Heart left ventricle (tissue), 16 donors: ENCODE data around the gene SYNE3. TPM values are rescaled to one million over a fixed set of nuclear protein-coding genes. Genes with fewer than 3 reads are reported as not detected.

Experiments used
- ATAC-seq, 4 donors: fragments of 200-7000 bp; cut with Tn5 transposase; one replicate each; pipeline ENCODE4 v1.9.1; 2020 to 2022; ENCODE audit warnings: moderate library complexity in 4 of 4, mild to moderate bottlenecking in 3 of 4, moderate number of reproducible peaks in 1 of 4
- DNase-seq, 5 donors: peaks; one replicate each; pipeline ENCODE4 v3.0.0-alpha.2; 2020
- H3K27ac ChIP-seq, 12 donors: fragments of 200-600 bp; sonication (generic) in 4 of 12; one replicate each; pipeline versions ENCODE4 v1.5.0 to v1.8.0; 2016 to 2022; ENCODE audit warnings: mild to moderate bottlenecking in 2 of 12
- H3K27me3 ChIP-seq, 9 donors: fragments of 200-600 bp; sonication (generic) in 2 of 9; one replicate each; pipeline versions ENCODE4 v1.5.1 to v1.8.0; 2016 to 2022; ENCODE audit warnings: mild to moderate bottlenecking in 3 of 9
- H3K36me3 ChIP-seq, 9 donors: fragments of 200-600 bp; sonication (generic) in 2 of 9; one replicate each; pipeline versions ENCODE4 v1.5.0 to v1.8.0; 2018 to 2022; ENCODE audit warnings: mild to moderate bottlenecking in 2 of 9
- H3K4me1 ChIP-seq, 12 donors: fragments of 200-600 bp; sonication (generic) in 4 of 12; one replicate each; pipeline versions ENCODE4 v1.5.0 to v1.8.0; 2016 to 2022; ENCODE audit warnings: mild to moderate bottlenecking in 3 of 12
- H3K4me3 ChIP-seq, 12 donors: fragments of 200-600 bp; sonication (generic) in 4 of 12; one replicate each; pipeline versions ENCODE4 v1.5.0 to v1.8.0; 2017 to 2022; ENCODE audit warnings: mild to moderate bottlenecking in 9 of 12, moderate library complexity in 4 of 12
- H3K9me3 ChIP-seq, 12 donors: fragments of 200-600 bp; sonication (generic) in 4 of 12; one replicate each; pipeline versions ENCODE4 v1.5.0 to v1.8.0; 2016 to 2022; ENCODE audit warnings: mild to moderate bottlenecking in 1 of 12
- CTCF ChIP-seq, 12 donors: fragments of 200-600 bp; sonication (generic) in 4 of 12; IDR thresholded peaks; one replicate each; pipeline versions ENCODE4 v1.5.0 to v1.8.0; 2018 to 2022; ENCODE audit warnings: antibody characterized with exemption in 12 of 12, mild to moderate bottlenecking in 5 of 12
- POLR2A ChIP-seq, 2 donors: fragments of 450-650 bp; IDR thresholded peaks; one replicate each; pipeline ENCODE4 v1.6.1; 2017; ENCODE audit warnings: antibody characterized with exemption in 2 of 2, mild to moderate bottlenecking in 2 of 2, moderate library complexity in 2 of 2
- WGBS, 4 donors: extraction: QIAGEN DNeasy Blood & Tissue Kit in 2 of 4; methylation state at CpG; one replicate each; pipeline versions ENCODE4 v1.1.5 to v1.1.7; 2013 to 2018; 5-methylcytosine and 5-hydroxymethylcytosine counted together
- intact Hi-C, 10 donors: fragments of 100-400 bp; cut with DNase I; formaldehyde crosslinking; loops; one replicate each; pipeline versions ENCODE4 v1.11.1 to v1.14.2; 2022
- polyA plus RNA-seq, 2 donors: library from polyadenylated mRNA; stranded (reverse); fragments of 200-250 nt; gene quantifications; one replicate each; pipeline ENCODE4 v1.2.3, GENCODE V29; 2013
- total RNA-seq, 9 donors: library from RNA; depleted of rRNA in 2 of 9; stranded (reverse); fragments of >200 nt in 2 of 9; fragmentation: NEBNext Ultra II Directional in 3 of 9; extraction: Animal tissue kit (Norgen Biotek cat#: 25700) in 3 of 9; gene quantifications; one replicate each; pipeline versions ENCODE4 v1.1.0 to v1.2.4, GENCODE V29; 2016 to 2023
- donor health status: ischemic (EF 13 %, LVEDD 7.1; RV severe dilation, severe dysfunction).
- donor health status: healthy with polysubstance abuse.
- donor health status: DM: no; HTN: yes; CAD: no.
- donor health status: DM: no; HTN: no; CAD: no.
- donor health status: ischemic (EF 25% LVEDD 6.9; RV normal size, moderate dysfunction).
- donor health status: ischemic (EF 25% LVEDD 5.7; RV mildly dilated, moderate dysfunction).
- donor health status: healthy.
- donor health status: DM: yes; HTN: yes; CAD: no.
- donor health status: ischemic (EF 35%, LVEDD 5.7; RV mildly dilated, moderate dysfunction).
- donor health status: nonischemic (EF 11% LVEDD 7.7; RV severe dilation, severe dysfunction).
- donor health status: DM: yes; HTN: yes; CAD: no.
- donor health status: PGD.
- donor health status: ischemic (EF 29% LVEDD 5.4; RV normal size, mild dysfunction).
- donor health status: nonischemic (EF 23%, LVEDD 6.1; RV moderate dilation, normal function).

SYNE3 gene
- total and polyA plus RNA-seq, 11 donors = 3.1 to 16.9 (median 8.0) TPM

GRCh38 chr14:95534299-95535225, 18.1 kb upstream of the SYNE3 start, which contains the start of gene GLRX5:
Gene GLRX5, plus strand, starts transcription at chr14:95535050. Its CDS starts 40 bp downstream, at chr14:95535090.
- 0 to 1% (median 0%) methylated on average over 68 to 97 of the region's 97 CpGs for WGBS, 4 donors
- Histone ChIP-seq H3K4me3 (peak within 1 kb of the TSS; percentile 69 to 99 (median 90)), H3K27ac (peak within 1 kb of the TSS; percentile 72 to 89 (median 84)), H3K36me3 (peaks cover 0 to 10% (median 0%) of the 10 kb centered on the region in 9 donors), H3K27me3 (no peaks in the 10 kb centered on the region), H3K9me3 (no peaks in the 10 kb centered on the region), H3K4me1 (peaks cover 8 to 79% (median 67%) of the 10 kb centered on the region in 12 donors)
- intact Hi-C loops = loop anchor here in 4 of 10 donors (5.0 to 10.0 kb wide), 4 partner anchors 442 to 1422 kb away; partner anchors contain the start of genes ATG2B (in 2 of the 4), GSKIP (in 2 of the 4), AK7 (in 1 of the 4) and IFI27 (in 1 of the 4)
- ATAC-seq (peak; percentile 95 to 98 (median 97)), DNase-seq (peak; percentile 98 to 99 (median 99))
- TF ChIP-seq CTCF (IDR thresholded peaks at IDR 0.05) (peak in 8 of 12 donors; percentile 7 to 44 (median 13)), POLR2A (IDR thresholded peaks at IDR 0.05) (peak; percentile 64 to 65)

- H3K9me3 ChIP-seq = no peaks in the 10 kb centered on the region
- intact Hi-C loops = loop anchor here in 3 of 10 donors (5.0 to 10.0 kb wide), 3 partner anchors 831 to 1422 kb away; partner anchors contain the start of genes ATG2B (in 2 of the 3), GSKIP (in 2 of the 3), AK7 (in 1 of the 3) and IFI27 (in 1 of the 3)
- H3K27ac ChIP-seq = peak overlapping the region in 11 of 12 donors; percentile 72 to 89 (median 83)
- H3K36me3 ChIP-seq = peaks cover 0 to 10% (median 0%) of the 10 kb centered on the region in 9 donors
- H3K4me1 ChIP-seq = peaks cover 8 to 73% (median 65%) of the 10 kb centered on the region in 12 donors
- WGBS, 4 donors = 0 to 1% (median 1%) methylated on average over 18 of the region's 18 CpGs
- H3K27me3 ChIP-seq = no peaks in the 10 kb centered on the region
- H3K4me3 ChIP-seq = peak overlapping the region; percentile 69 to 99 (median 90)
- no peak for TF ChIP-seq CTCF (IDR thresholded peaks at IDR 0.05)
- TF ChIP-seq POLR2A (IDR thresholded peaks at IDR 0.05) = no peak
- ATAC-seq (no peak), DNase-seq (no peak)
These were observed 17.4 kb upstream of the SYNE3 start for GRCh38 chr14:95533822-95534221.

DNA sequence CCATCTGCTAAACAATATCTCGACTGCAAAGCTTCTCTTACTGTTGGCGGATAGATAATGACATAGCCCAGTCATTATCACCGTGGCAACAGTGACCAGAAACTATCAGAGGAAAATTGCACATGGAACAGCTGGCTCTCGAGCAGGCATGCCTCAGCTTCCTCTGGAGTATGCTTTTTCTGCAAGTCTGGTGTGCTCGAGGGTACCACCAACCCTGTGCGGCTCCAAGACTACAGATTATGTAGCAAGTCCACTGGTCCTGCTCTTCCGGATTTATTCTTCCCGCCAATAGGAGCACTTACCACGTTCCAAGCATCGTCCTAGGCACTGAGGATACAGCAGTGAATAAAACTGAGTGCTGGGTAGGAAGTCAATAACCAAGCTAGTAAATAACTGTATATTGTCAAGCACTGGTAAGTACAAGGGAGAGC, 17.0 kb upstream of the SYNE3 start:
- H3K27me3 ChIP-seq = no peaks in the 10 kb centered on the region
- peaks cover 0 to 10% (median 0%) of the 10 kb centered on the region in 9 donors for H3K36me3 ChIP-seq
- DNase-seq (no peak), ATAC-seq (no peak)
- intact Hi-C loops = loop anchor here in 3 of 10 donors (5.0 to 10.0 kb wide), 3 partner anchors 831 to 1421 kb away; partner anchors contain the start of genes ATG2B (in 2 of the 3), GSKIP (in 2 of the 3), AK7 (in 1 of the 3) and IFI27 (in 1 of the 3)
- TF ChIP-seq CTCF (IDR thresholded peaks at IDR 0.05) (no peak), POLR2A (IDR thresholded peaks at IDR 0.05) (no peak)
- 3 to 5% (median 4%) methylated on average over 10 of the region's 10 CpGs for WGBS, 4 donors
- peaks cover 8 to 69% (median 62%) of the 10 kb centered on the region in 12 donors for H3K4me1 ChIP-seq
- peak overlapping the region in 6 of 12 donors; percentile 72 to 89 (median 84) for H3K27ac ChIP-seq
- no peaks in the 10 kb centered on the region for H3K9me3 ChIP-seq
- H3K4me3 ChIP-seq = peak overlapping the region; percentile 69 to 99 (median 90)
